OCI-M2 (cell line): Measurements from ENCODE around the gene FXYD7.
"Not testable (repeated sequence)": the region's sequence is repeated elsewhere in the genome, so short reads cannot be mapped to it uniquely, and the experiment has no call there.

Experiments
- DNase-seq: peaks from one replicate; lab custom pipeline; 2025; ENCODE audit not compliant: unreplicated experiment; lab: John Stamatoyannopoulos, UW

Gene FXYD7

DNA sequence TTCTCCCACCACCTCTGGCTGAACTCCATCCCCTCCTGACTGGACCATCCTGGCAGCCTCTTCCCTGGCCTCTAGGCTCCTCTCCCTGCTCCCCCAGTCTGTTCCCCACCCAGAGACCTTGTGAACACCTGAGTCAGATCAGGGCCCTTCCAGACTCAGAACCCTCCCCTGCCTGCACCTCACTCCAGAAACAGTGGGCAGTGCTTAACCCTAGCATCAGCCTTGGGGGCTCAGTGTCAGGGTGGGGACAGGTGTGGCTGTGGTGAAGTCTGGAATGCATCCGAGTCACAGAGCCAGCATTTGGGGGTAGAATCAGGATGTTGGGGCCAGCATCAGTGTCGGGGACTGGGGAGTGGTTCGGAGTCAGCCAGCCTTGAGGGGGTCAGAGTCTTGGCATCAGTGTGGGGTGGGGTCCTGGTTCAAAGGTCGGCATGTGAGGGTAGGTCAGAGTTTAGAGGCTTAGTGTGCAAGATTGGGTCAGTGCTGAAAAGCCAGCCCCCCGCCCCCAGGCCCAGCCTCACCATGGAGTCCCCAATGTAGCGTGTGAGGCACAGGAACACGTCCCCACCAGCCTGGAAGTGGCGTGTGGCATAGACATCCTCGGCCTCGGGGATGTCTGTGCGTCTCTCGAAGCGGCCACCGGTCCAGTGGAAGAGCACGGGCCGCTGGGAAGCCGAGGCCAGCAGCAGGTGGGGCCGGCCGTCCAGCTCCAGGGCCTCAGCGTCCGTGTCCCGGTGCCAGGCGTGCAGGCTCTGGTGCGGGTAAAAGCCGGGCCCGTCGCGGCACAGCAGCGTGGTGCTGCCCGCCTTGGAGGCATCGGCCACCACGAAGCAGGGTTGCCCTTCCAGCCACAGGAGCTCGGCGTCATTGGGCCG is 17.1 kb upstream of the FXYD7 start:
- DNase-seq: no peak

DNA sequence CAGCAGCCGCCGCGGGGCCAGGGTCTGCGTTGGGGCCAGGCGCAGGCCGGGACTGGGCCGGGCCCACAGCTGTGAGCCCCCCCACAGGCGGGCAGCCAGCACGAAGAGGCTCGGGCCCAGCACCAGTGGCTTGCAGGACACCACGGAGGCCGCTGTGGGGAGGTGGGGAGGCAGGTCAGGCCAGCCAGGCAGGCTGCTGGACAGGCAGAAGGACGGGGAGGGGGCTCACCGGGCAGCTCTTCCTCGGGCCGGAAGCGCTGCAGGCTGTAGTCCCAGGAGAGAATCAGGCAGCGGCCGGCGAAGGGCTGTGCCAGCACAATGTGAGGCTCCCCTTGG is 16.5 kb upstream of the FXYD7 start:
- no peak for DNase-seq

DNA sequence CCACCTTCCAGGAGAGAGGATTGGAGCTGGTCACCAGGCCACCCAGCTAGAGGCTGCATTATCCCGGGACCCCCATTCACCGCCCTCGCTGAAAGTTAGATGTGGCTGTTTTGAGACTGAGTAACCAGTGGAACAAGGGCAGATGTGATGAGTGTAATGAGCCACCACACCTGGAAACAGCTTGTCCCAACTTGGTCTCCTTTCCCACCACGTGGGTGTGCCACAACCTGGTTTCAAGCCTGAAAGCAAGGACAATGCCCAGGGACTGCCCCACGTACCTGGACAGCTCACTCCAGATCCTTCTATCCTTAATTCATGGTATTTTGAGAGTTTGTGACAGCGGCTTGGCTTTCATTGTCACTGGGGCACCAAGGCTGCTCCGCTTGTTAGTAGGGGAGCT is 15.2 kb upstream of the FXYD7 start:
- DNase-seq: no peak

DNA sequence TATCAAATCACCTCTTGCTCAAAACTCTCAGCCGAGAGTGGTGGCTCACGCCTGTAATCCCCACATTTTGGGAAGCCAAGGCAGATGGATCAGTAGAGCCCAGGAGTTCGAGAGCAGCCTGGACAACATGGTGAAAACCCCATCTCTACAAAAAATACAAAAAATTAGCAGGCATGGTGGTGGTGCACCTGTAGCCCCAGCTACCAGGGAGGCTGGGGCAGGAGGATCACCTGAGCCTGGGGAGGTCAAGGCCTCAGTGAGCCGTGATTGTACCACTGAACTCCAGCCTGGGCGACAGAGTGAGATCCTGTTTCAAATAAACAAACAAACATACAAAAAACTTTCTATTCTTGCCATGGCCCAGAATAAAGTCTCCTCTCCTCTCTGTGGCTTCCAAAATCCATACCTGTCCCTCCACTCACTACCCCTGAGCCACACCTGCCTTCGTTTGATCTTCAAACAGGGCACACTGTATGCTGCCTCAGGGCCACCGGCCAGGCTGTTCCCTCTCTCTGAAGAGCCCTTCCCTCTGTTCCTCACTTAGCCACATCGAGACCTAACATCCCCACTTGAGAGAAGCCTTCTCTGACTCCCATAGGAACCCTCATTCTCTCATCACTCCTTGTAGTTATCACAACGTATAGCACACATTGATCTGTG is 14.5 kb upstream of the FXYD7 start:
- DNase-seq: no peak

DNA sequence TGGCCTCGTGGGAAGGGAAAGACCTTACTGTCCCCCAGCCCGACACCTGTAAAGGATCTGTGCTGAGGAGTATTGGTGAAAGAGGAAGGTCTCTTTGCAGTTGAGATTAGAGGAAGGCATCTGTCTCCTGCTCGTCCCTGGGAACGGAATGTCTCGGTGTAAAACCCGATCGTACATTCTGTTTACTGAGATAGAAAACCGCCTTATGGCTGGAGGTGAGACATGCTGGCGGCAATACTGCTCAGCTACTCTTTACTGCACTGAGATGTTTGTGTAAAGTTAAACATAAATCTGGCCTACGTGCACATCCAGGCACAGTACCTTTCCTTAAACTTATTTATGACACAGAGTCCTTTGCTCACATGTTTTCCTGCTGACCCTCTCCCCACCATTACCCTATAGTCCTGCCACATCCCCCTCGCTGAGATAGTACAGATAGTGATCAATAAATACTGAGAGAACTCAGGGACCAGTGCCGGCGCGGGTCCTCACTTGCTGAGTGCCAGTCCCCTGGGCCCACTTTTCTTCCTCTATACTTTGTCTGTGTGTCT is 13.3 kb upstream of the FXYD7 start:
- DNase-seq: not testable (repeated sequence)

DNA sequence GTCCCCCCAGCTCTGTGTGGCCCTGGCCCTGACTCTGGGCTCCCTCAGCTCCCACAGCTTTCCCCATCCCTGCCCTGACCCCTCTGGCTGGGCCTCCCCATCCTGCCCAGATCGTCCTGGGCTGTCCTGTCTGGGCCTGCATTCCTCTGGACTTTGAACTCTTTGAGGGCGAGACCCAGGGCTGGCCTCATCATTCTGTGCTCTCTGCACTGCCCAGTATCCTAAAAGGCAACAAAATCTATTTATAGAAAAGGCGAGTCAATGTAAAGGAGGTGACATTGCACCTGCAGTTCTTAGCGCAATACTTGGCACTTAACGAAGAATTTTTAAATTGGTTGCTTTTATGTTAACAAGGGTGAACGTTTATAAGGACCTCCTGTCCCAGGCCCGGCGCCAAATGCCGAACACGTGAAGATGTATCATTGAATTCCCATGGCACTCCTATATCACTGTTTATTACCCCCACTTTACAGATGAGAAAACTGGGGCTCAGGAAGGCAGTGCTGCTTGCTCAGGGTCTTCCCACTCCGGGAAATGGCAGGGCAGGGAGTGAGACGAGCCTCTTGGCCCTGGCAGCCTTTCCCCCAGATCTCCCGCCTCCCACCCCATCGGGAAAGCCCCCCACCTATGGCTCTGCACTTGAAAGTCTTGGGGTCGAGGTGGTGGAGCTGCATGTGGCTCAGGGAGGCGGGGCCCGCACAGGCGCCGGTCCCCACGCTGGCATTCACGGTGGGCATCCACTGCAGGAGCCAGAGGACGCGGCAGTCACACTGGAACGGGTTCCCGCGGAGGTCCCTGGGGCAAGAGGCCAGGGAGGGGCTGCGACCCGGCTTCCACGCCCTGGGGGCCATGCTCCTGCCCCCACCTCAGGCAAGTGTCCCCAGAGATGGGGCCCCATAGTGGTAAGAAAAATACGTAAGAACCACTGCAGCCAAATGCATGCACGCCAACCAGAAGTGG is 12.0 kb upstream of the FXYD7 start:
- no peak for DNase-seq

DNA sequence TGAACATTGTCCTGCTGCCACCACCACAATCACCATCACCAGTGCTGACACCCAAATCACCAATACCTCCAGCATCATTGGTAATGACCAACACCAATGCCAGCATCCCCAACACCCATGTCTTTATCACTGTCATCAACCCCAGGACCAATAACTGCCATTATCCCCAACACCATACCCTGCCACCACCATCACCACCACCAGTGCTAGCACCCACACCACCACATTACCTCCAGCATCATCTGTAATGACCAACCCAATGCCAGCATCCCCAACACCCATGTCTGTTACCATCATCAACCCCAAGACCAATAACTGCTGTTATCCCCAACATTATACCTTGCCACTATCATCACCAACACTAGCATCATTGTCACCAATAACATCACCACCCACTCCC is 10.8 kb upstream of the FXYD7 start:
- no peak for DNase-seq

DNA sequence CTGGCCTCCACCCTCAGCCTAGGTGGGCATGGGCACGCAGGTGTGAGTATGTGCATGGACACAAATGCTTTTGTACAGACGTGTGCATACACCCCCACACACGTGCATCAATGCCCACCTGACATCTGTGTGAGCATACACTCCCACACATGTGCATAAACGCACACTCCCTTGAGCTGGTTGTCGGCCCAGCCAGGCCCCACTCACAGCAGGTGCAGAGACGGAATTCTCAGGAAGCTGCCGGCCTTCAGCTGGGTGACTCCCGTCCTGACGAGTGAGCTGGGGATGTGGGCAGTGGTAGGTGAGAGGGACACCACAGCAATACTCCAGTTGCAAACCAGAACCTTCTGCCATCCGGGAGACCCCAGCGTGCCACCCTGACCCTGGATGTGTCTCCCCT is 9.2 kb upstream of the FXYD7 start:
- DNase-seq: no peak

DNA sequence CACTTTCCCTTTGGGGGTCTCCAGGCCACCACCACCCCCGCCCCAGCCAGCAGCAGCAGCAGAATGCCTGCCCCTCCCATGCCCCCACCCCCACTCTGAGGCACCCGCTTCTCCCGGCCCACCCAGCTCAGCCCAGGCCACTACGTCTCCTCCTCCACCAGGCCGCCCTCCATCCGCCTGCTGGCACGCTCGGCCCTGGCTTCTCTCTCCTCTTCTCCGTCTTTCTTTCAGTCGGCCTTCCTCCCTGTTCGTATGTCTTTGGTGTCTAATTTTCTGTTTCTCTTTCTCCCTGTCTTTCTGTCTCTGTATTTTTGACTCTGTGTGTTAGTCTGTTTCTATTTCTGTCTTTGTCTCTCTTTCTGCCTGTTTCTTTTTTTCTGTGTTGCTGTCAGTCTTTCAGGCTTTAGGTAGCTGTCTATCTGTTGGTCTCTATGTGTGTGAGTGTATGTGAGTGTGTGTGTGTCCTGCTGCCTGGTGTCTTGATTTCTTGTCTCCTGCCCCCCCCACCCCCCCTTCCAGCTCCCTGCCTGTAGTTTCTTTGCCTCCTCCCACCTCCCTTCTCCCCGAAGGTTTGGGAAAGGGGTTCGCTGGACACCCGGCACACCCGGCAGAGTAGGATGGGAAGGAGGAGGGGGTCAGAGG is 8.3 kb upstream of the FXYD7 start, which contains the start of gene LGI4:
TSS of gene LGI4 (minus strand) at position 459 of the 642 bp plus-strand sequence. CDS start at position 80, 379 bp downstream.
- no peak for DNase-seq

DNA sequence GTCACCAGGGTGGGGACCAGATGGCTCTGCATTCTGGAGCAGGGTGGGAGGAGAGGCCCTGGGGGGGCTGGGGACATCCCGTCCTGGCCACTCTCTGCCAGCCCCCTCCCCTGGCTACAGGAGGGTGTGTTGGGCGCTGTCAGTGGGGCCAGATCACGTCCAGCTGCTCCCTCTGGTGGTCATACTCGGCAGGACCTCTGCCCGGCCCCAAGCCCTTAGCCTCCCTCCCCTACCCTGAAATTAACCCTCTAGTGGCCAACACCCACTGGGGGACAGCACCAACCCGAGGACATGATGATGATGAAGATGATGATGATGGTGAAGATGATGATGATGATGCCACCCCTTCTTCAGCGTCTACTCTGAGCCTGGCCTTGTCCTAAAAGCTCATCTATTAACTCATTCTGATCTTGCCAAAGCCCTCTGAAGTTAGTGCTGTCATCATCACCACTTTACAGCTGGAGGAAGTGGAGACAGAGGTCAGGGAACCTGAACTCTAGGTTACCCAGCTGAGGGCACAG is 7.6 kb upstream of the FXYD7 start:
- peak; percentile 93 for DNase-seq

DNA sequence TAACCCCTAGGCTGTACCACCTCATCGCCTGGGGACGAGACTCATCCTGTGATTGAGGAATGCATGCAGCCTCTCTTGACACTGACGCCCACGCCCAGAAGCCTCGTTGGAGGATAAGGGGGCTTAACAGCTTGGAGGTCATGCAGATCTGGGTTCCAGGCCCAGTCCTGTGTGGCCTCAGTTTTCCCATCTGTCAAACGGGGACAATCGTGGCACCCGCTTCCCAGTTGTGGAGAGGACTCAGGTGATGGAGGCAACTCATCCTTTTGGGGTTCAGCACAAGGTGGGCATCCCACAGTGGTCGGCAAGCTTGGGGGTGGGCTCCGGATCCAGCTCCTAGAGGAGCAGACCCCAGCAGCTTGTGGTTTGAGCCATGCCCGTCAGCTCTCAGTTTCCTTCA is 6.8 kb upstream of the FXYD7 start:
- no peak for DNase-seq

DNA sequence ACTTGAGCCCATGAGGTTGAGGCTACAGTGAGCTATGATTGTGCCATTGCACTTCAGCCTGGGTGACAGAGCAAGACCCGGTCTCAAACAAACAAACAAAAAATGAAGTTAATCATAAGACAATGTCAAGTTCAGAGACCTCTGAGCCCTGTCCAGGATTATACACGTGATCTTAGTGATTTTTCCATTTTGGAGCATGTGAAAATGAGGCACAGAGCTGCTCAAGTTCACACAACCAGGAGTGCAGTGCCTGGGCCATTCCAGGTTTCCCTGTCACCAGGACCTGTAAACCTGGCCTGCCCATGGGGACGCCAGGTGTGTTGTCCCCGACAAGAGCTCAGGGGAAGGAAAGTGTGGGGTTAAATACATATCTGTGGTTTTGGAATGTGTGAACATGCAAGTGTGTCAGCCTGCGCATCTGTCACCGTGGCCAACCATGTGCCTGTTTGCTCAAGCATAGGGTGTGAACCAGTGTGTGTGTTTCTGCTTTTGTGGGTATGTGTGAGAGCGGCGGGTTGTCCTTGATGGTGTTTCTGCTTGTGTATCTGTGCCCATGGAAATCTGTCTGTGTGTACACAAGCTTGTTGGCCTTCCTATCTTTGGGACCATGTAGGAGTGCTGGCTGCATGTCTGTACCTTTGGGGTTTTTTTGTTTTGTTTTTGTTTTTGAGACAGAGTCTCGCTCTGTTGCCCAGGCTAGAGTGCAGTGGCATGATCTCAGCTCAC is 5.9 kb upstream of the FXYD7 start:
- DNase-seq: no peak

DNA sequence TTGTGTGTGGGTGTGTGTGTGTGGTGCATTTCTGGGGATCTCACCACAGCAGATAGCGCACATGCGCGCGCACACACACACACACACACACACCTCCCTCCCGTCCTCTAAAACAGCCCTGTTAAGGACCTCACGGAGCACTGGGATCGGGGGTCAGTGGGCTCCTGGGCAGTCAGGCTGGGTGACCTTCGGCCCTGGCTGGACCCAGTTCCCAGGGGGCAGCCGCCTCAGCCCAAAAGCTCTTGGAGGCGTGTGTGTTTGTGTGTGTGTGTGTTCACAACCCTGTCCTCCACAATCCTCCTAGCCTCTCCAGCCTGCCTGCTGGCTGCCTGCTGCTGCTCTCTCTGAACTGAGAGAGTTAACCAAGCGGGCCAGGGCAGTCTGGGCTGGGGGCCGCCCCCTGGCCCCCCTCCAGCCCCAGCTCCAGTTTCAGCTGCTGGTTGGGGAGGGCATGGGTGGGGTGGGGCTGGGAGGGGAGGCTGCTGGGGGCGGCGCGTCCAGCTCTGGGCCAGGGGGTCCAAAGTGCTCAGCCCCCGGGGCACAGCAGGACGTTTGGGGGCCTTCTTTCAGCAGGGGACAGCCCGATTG is 4.7 kb upstream of the FXYD7 start, which contains the start of gene FXYD1:
TSS of gene FXYD1 (plus strand) at position 520 of the 588 bp plus-strand sequence. CDS start 1,256 bp downstream, outside the sequence.
- no peak for DNase-seq

DNA sequence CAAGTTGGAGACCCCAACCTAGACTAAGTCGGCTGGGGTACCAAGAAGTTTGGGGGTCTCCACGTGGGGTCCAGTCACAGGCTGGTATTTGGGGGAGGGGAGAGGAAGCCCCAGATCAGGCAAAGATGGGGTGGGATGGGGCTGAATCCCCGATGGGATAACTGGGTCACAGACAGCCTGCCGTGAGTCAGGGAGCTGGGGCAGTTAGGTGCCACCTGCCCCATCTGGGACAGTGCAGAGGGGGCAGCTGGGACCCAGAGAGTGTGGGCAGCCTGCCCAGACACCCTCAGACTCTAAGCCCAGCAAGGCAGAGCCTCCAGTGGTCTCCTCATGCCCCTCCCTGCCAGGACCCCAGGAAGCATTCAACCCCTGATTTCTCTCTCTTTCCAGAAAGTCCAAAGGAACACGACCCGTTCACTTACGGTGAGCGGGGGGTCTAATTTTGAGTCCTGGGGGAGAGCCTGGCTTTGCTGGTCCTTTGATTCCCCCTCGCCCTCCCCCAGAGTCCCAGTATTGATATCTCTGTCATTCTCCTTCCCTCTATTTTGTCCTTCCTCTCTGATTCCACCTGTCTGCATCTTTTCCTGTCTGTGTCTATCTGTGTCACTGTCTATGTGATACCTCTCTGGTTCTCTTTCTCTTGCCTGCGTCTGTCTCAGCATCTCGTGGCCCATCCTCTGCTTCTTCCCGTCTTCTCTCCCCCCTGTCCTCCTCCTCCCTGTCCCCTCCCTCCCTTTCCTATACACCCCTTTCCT is 2.7 kb upstream of the FXYD7 start:
- DNase-seq: no peak

DNA sequence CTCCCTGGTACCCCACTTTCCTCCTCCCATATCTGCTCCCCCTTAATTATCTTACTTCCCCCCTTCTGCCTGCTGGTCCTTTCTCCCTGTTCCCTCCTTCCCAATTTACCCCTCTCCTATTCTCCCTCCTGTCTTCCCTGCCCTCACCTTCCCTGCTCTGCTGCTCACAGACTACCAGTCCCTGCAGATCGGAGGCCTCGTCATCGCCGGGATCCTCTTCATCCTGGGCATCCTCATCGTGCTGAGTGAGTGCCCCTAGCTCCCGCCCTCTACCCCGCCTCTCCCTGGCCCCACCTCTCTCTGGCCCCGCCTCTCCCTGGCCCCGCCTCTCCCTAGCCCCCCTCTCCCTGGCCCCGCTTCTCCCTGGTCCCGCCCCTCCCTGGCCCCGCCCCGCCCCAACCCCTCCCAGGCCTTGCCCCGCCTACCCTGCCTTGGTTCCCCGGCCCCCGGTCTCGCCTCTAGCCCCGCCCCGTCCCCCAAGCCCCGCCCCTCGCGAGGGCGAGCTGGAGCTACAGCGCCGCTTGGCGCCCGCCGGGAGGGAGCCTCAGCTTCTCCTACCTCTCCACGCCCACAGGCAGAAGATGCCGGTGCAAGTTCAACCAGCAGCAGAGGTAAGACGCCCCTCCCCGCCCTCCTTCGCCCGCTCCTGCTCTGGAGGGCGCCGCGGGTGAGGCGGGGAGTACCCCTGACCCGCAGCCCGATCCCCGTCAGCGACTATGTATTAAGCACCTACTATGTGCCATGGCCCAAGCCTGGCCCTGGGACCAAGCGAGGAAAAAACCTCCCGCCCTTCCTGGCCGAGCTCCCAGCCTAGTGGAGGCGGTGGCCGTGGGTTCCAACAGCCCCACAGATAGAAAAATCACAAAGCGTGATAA is 1.9 kb upstream of the FXYD7 start:
- no peak for DNase-seq

DNA sequence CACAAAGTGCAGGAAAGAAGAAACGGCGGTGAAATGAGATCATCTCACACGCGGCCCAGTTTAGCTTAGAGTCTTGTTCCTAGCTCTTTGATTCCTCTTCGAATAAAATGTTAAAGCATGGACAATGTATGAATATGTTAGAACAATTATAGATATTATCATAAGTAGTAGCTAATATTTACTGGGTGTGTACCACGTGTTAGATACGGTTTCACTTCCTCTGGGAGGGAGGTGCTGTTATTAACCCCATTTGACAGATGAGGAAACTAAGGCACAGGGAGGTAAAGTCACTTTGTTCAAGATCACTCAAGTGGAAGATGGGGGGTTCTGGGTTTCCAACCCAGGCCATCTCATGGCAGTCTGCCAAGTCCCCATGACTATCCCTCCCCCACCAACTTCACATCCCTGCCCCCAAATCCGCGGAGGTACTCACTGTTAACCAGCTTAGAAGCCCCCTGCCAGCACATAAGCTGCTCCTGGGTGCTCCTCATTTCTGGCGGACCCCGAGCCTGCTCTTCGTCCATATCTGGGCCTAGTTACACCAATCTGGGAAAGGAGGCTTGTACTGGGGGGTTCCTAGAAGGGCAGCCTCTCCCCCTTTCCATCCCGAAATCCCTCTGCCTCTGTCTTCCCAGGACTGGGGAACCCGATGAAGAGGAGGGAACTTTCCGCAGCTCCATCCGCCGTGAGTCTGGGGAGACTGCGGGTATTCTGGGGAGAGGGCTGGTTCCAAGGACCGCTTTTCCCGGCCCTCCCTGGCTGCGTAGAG is 1.0 kb upstream of the FXYD7 start:
- DNase-seq: no peak
